GM12872 (cell line): ENCODE measurements around the gene PKD2.

Source experiments
- CTCF ChIP-seq: IDR thresholded peaks from 3 replicates; pipeline ENCODE4 v1.5.1; 2011; ENCODE audit warnings: low read depth, mild to moderate bottlenecking, low read length, moderate library complexity; ENCODE audit not compliant: insufficient read depth

The PKD2 gene

GRCh38 chr4:88109123-88109881 is 101.9 kb downstream of the PKD2 start:
- TF ChIP-seq CTCF = no peak

- TF ChIP-seq CTCF = no peak
Measured at GRCh38 chr4:88110826-88111225, 103.4 kb downstream of the PKD2 start.

GRCh38 chr4:88112856-88113255 is 105.4 kb downstream of the PKD2 start:
- no peak for TF ChIP-seq CTCF

- no peak for TF ChIP-seq CTCF
Measured at GRCh38 chr4:88115587-88115986, 108.2 kb downstream of the PKD2 start.

GRCh38 chr4:88119943-88120342 is 112.5 kb downstream of the PKD2 start:
- no peak for TF ChIP-seq CTCF
